Trophoblast cell (in vitro differentiated cells and primary cell): ENCODE measurements around the gene PNPLA1.

ENCODE experiments used
- DNase-seq, 2 donors: peaks; one replicate each; pipeline ENCODE4 v3.0.0-alpha.2; 2016
- H2AFZ ChIP-seq: 2 replicates; pipeline ENCODE4 v1.6.1; 2013; ENCODE audit warnings: low read length, moderate library complexity, mild to moderate bottlenecking; ENCODE audit not compliant: insufficient read depth, poor library complexity
- H2AK5ac ChIP-seq: 2 replicates; pipeline ENCODE4 v1.6.1; 2013; ENCODE audit warnings: mild to moderate bottlenecking, low read length
- H2BK120ac ChIP-seq: 2 replicates; pipeline ENCODE4 v1.6.1; 2013; ENCODE audit warnings: low read length, mild to moderate bottlenecking, moderate library complexity; ENCODE audit not compliant: insufficient read depth, poor library complexity
- H2BK12ac ChIP-seq: 2 replicates; pipeline ENCODE4 v1.6.1; 2013; ENCODE audit warnings: mild to moderate bottlenecking, low read length, moderate library complexity
- H2BK5ac ChIP-seq: 2 replicates; pipeline ENCODE4 v1.6.1; 2013; ENCODE audit warnings: low read length, low read depth, moderate library complexity, mild to moderate bottlenecking; ENCODE audit not compliant: poor library complexity
- H3K14ac ChIP-seq: 2 replicates; pipeline ENCODE4 v1.6.1; 2013; ENCODE audit warnings: mild to moderate bottlenecking, low read length
- H3K18ac ChIP-seq: 2 replicates; pipeline ENCODE4 v1.6.1; 2013; ENCODE audit warnings: mild to moderate bottlenecking, low read length
- H3K23ac ChIP-seq: 2 replicates; pipeline ENCODE4 v1.6.1; 2013; ENCODE audit warnings: low read length
- H3K27ac ChIP-seq: 2 replicates; pipeline ENCODE4 v1.5.1; 2013; ENCODE audit warnings: low read depth, mild to moderate bottlenecking, inconsistent platforms, low read length, moderate library complexity
- H3K27me3 ChIP-seq: 2 replicates; pipeline ENCODE4 v1.6.1; 2013; ENCODE audit warnings: inconsistent platforms, mild to moderate bottlenecking, low read length, moderate library complexity; ENCODE audit not compliant: insufficient read depth
- H3K36me3 ChIP-seq, 2 experiments: 1 replicate in 1 of 2; 2 replicates in 1 of 2; pipeline ENCODE4 v1.6.1; 2013; ENCODE audit warnings: low read length in 2 of 2, mild to moderate bottlenecking in 2 of 2, moderate library complexity in 1 of 2; ENCODE audit not compliant: insufficient read depth in 2 of 2, control insufficient read depth in 1 of 2
- H3K4ac ChIP-seq: 2 replicates; pipeline ENCODE4 v1.6.1; 2013; ENCODE audit warnings: low read depth, mild to moderate bottlenecking, low read length, moderate library complexity
- H3K4me1 ChIP-seq, 2 experiments: 1 replicate in 1 of 2; 2 replicates in 1 of 2; pipeline ENCODE4 v1.6.1; 2013; ENCODE audit warnings: low read length in 2 of 2, mild to moderate bottlenecking in 2 of 2, moderate library complexity in 1 of 2; ENCODE audit not compliant: insufficient read depth in 2 of 2, control insufficient read depth in 1 of 2
- H3K4me2 ChIP-seq: 2 replicates; pipeline ENCODE4 v1.6.1; 2013; ENCODE audit warnings: inconsistent platforms, mild to moderate bottlenecking, low read length, moderate library complexity
- H3K4me3 ChIP-seq: 2 replicates; pipeline ENCODE4 v1.5.1; 2013; ENCODE audit warnings: mild to moderate bottlenecking, low read depth, low read length, inconsistent platforms
- H3K79me1 ChIP-seq: one replicate; pipeline ENCODE4 v1.6.1; 2013; ENCODE audit warnings: low read length
- H3K79me2 ChIP-seq: 2 replicates; pipeline ENCODE4 v1.6.1; 2013; ENCODE audit warnings: low read length, mild to moderate bottlenecking; ENCODE audit not compliant: control insufficient read depth, insufficient read depth, poor library complexity
- H3K9ac ChIP-seq: 2 replicates; pipeline ENCODE4 v1.6.1; 2013; ENCODE audit warnings: mild to moderate bottlenecking, low read length
- H3K9me3 ChIP-seq: 2 replicates; pipeline ENCODE4 v1.6.1; 2013; ENCODE audit warnings: low read depth, mild to moderate bottlenecking, control low read depth, inconsistent platforms, low read length; ENCODE audit not compliant: insufficient read depth
- H4K12ac ChIP-seq: 2 replicates; pipeline ENCODE4 v1.6.1; 2013; ENCODE audit warnings: low read depth, mild to moderate bottlenecking, low read length, moderate library complexity
- H4K8ac ChIP-seq: 2 replicates; pipeline ENCODE4 v1.6.1; 2013; ENCODE audit warnings: low read depth, mild to moderate bottlenecking, low read length, moderate library complexity
- H4K91ac ChIP-seq: one replicate; pipeline ENCODE4 v1.6.1; 2013; ENCODE audit warnings: low read depth, mild to moderate bottlenecking, low read length, moderate library complexity
- WGBS: extraction: QIAGEN DNeasy Blood & Tissue Kit; methylation state at CpG from one replicate; pipeline ENCODE4 v1.1.7; 2013; ENCODE audit warnings: missing lambda C conversion rate; ENCODE audit not compliant: insufficient read length, insufficient coverage; ENCODE audit errors: extremely low coverage; 5-methylcytosine and 5-hydroxymethylcytosine counted together

Gene PNPLA1

GRCh38 chr6:36353411-36353915 lies 83.6 kb downstream of the PNPLA1 start:
- WGBS = no CpG with 5 or more reads among the region's 4 CpGs
- peak; percentile 61 to 77 for DNase-seq
- no peaks in the 10 kb centered on the region for H3K79me1 ChIP-seq
- no peak overlapping the region for H3K23ac ChIP-seq
- no peak overlapping the region for H3K4ac ChIP-seq
- no peak overlapping the region for H3K9ac ChIP-seq
- H2AFZ ChIP-seq = no peak overlapping the region
- no peaks in the 10 kb centered on the region for H3K27me3 ChIP-seq
- no peak overlapping the region for H2BK5ac ChIP-seq
- H3K36me3 ChIP-seq = no peaks in the 10 kb centered on the region
- H3K9me3 ChIP-seq = no peaks in the 10 kb centered on the region
- H3K4me3 ChIP-seq = no peak overlapping the region
- H4K12ac ChIP-seq = no peak overlapping the region
- H2BK120ac ChIP-seq = no peak overlapping the region
- no peak overlapping the region for H3K18ac ChIP-seq
- H3K14ac ChIP-seq = no peak overlapping the region
- H3K4me1 ChIP-seq = peaks cover under 1 to 5% of the 10 kb centered on the region in 2 experiments
- H3K79me2 ChIP-seq = no peaks in the 10 kb centered on the region
- no peak overlapping the region for H4K91ac ChIP-seq
- no peak overlapping the region for H3K4me2 ChIP-seq
- no peak overlapping the region for H2BK12ac ChIP-seq
- no peak overlapping the region for H2AK5ac ChIP-seq
- H3K27ac ChIP-seq = no peak overlapping the region
- no peak overlapping the region for H4K8ac ChIP-seq

GRCh38 chr6:36355819-36356218 lies 86.0 kb downstream of the PNPLA1 start:
- no peak overlapping the region for H3K9ac ChIP-seq
- no peak overlapping the region for H2BK120ac ChIP-seq
- H4K8ac ChIP-seq = no peak overlapping the region
- no peak overlapping the region for H3K18ac ChIP-seq
- no peak overlapping the region for H4K12ac ChIP-seq
- H3K79me2 ChIP-seq = no peaks in the 10 kb centered on the region
- no peaks in the 10 kb centered on the region for H3K27me3 ChIP-seq
- H2AFZ ChIP-seq = no peak overlapping the region
- H3K4me3 ChIP-seq = no peak overlapping the region
- no peak overlapping the region for H4K91ac ChIP-seq
- no peak overlapping the region for H2BK5ac ChIP-seq
- H3K14ac ChIP-seq = no peak overlapping the region
- H3K4ac ChIP-seq = no peak overlapping the region
- no peak overlapping the region for H3K4me2 ChIP-seq
- no CpG with 5 or more reads among the region's 4 CpGs for whole genome bisulfite sequencing
- no peaks in the 10 kb centered on the region for H3K79me1 ChIP-seq
- H3K9me3 ChIP-seq = no peaks in the 10 kb centered on the region
- H3K23ac ChIP-seq = no peak overlapping the region
- DNase-seq = no peak
- no peak overlapping the region for H3K27ac ChIP-seq
- H2AK5ac ChIP-seq = no peak overlapping the region
- H2BK12ac ChIP-seq = no peak overlapping the region
- H3K4me1 ChIP-seq = peaks cover 3% of the 10 kb centered on the region in 2 experiments
- H3K36me3 ChIP-seq = no peaks in the 10 kb centered on the region

GRCh38 chr6:36357872-36358225 lies 88.0 kb downstream of the PNPLA1 start:
- WGBS = no CpG with 5 or more reads among the region's 3 CpGs
- H2BK12ac ChIP-seq = no peak overlapping the region
- no peak overlapping the region for H3K14ac ChIP-seq
- no peak overlapping the region for H3K9ac ChIP-seq
- H3K9me3 ChIP-seq = peaks cover 2% of the 10 kb centered on the region
- no peak overlapping the region for H4K12ac ChIP-seq
- no peaks in the 10 kb centered on the region for H3K79me2 ChIP-seq
- H3K18ac ChIP-seq = no peak overlapping the region
- no peak overlapping the region for H3K23ac ChIP-seq
- peaks cover 0 to 3% of the 10 kb centered on the region in 2 experiments for H3K4me1 ChIP-seq
- DNase-seq = no peak
- no peak overlapping the region for H2BK120ac ChIP-seq
- H2AFZ ChIP-seq = no peak overlapping the region
- no peaks in the 10 kb centered on the region for H3K36me3 ChIP-seq
- no peak overlapping the region for H3K4me2 ChIP-seq
- H4K91ac ChIP-seq = no peak overlapping the region
- no peak overlapping the region for H3K4ac ChIP-seq
- H4K8ac ChIP-seq = no peak overlapping the region
- no peaks in the 10 kb centered on the region for H3K27me3 ChIP-seq
- no peaks in the 10 kb centered on the region for H3K79me1 ChIP-seq
- no peak overlapping the region for H3K27ac ChIP-seq
- no peak overlapping the region for H2BK5ac ChIP-seq
- H3K4me3 ChIP-seq = no peak overlapping the region
- H2AK5ac ChIP-seq = no peak overlapping the region
